HG02970 (cell line): ENCODE data around the gene PEAK3.
"Not testable (repeated sequence)": the region's sequence is repeated elsewhere in the genome, so short reads cannot be mapped to it uniquely, and the experiment has no call there.

Experiments used
- ATAC-seq: cut with Tn5 transposase; IDR thresholded peaks from one replicate; pipeline ENCODE4 v1.9.1; 2021; ENCODE audit warnings: mild to moderate bottlenecking, moderate library complexity, moderate number of reproducible peaks; ENCODE audit not compliant: unreplicated experiment, low FRiP score

PEAK3 gene

DNA sequence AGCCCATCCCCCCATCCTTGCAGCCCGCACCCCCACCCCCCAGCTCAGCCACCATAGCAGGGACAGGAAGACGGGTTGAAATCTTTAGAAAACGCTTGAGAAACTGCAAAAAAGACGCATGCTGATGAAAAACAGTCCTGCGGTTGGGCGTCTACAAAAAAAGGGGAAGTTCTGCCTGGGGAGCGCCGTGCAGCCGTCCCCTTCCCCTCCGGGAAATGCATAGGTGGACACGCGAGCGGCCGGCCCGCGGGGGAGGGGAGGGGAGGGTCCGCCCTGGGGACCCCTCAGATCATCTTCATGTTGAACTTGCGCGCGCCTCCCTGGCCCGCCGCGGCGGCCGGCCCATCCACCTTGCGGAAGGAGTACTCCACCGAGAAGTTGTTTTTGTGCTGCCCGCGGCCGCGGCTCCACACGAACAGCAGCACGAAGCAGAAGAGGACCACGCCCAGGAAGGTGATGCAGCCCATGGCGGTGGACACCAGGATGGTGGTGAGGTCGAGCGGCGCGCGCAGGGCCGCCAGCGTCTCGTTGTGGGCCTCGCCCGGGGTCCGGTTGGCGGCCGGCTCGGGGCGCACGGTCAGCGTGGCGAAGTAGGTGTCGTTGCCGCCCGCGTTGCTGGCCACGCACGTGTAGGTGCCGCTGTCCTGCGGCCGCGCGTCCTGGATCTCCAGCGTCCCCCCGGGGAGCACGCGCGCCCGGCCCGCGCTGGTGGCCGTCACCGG, 7.9 kb upstream of the PEAK3 start:
- ATAC-seq = no peak

DNA sequence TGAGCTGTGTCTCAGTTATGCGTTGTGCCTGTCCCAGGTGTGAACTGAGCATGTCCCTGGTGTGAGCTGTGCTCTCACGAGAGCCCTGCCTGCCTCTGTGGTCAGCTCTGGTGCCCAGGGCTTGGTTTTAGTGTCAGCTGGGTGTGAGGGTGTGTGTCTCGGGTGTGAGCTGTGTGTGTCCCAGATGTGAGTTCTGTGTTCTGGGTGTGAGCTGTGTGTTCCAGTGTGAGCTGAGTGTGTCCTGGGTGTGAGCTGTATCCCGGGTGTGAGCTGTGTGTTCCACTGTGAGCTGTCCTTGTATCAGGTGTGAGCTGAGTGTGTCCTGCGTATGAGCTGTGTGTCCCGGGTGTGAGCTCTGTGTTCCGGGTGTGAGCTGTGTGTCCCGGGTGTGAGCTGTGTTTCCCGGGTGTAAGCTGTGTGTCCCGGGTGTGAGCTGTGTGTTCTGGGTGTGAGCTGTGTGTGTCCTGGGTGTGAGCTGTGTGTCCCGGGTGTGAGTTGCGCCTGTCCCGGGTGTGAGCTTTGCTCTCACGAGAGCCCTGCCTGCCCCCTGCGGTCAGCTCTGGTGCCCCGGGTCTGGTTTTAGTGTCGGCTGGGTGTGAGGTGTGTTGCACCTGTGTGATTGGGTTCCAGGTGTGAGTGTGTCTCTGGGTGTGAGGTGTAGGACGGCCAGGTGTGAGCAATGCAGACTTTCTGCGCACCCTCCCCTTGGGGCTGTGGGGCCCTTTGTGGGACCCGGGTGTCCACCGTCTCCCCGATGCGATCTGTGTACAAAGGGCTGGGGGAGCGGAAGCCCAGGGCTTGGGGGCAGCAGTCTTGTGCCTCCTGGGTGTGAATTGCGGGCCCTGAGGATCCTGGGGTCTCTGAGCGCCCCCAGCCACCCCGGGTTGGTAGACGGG, 7.1 kb upstream of the PEAK3 start:
- ATAC-seq = no peak

DNA sequence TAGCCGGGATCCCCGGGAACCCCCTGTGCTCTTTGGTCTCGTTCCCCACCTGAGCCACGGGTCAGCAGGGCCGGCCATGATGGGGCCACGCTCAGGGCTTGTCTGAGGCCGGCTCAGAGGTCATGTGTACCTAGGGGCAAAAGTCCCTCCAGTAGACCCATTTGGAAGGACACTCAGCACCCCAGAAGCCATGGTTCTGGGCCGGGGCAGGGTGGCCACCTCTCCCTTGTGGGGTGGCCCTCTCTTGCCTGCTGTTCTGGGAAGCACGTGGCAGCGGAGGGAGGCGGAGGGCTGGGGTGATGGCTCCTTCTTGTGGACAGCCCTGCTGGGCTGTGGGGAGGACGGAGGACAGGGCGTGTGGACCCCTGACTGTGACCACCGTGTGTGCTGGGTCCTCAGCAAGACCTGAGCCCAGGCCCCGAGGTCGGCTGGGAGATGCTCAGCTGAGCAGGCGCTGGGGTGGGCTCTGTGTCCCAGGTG, 6.4 kb upstream of the PEAK3 start:
- no peak for ATAC-seq

DNA sequence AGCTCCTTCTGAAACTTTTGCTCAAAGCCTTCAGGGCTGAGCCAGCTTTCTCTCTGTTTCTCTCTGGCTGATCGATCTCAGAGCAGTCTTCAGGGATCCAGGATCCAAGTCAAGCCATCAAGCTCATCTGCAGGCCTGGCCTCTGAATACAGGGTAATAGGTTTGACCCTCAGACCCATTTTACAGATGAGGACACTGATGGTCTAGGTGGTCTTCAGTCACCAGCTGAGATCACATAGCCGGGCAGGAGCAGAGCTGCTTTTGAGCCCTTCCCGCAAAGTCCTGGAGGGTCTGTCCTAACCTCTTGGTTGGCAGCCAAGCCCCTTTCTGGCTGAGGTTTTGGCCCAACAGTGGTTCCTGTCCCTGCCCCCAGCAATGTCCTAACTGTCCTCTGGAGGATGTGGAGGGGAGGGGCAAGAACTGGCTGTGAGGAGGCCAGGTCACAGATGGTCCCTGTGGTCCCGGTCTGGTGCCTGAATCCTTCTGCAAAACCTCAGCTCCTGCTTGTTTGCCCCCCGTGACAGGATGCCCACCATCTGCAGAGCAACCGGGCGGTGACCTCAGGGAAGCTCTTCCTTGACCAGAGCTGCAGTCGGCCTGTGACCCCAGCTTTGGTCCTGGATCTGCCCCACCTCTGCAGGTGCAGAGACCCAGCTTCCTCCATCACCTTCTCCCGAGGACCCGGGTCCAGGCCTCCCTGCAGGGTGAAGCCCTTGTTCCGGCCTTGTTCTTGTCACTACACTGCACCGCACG, 5.8 kb upstream of the PEAK3 start:
- ATAC-seq = no peak

- no peak for ATAC-seq
Observed at GRCh38 chr19:2286402-2287140, 4.6 kb upstream of the PEAK3 start.

DNA sequence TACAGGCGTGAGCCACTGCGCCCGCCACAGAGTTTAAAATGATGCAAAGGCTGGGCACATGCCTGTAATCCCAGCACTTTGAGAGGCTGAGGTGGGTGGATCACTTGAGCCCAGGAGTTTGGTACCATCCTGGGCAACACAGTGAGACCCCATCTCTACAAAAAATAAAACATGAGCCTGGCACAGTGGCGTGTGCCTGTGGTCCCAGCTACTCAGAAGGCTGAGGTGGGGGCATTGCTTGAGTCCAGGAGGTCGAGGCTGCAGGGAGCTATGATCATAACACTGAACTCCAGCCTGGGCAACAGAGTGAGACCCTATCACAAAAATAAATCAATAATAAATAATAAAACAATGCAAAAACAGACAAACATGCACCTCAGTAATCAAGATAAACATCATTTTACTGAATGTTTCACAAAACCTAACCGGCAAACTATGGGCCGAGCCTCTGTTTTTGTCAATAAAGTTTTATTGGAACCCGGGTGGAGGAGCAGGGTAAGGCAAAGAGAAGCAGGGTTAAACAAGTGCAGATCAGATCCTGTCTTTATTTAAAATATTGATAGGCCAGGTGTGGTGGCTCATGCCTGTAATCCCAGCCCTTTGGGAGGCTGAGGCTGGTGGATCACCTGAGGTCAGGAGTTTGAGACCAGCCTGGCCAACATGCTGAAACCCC, 2.0 kb upstream of the PEAK3 start:
- no peak for ATAC-seq

GRCh38 chr19:2282862-2283237, 875 bp upstream of the PEAK3 start:
- ATAC-seq = no peak

GRCh38 chr19:2281265-2282061, 512 bp downstream of the PEAK3 start:
- ATAC-seq = not testable (repeated sequence)

- no peak for ATAC-seq
Observed at GRCh38 chr19:2280633-2281264, 1.2 kb downstream of the PEAK3 start.

DNA sequence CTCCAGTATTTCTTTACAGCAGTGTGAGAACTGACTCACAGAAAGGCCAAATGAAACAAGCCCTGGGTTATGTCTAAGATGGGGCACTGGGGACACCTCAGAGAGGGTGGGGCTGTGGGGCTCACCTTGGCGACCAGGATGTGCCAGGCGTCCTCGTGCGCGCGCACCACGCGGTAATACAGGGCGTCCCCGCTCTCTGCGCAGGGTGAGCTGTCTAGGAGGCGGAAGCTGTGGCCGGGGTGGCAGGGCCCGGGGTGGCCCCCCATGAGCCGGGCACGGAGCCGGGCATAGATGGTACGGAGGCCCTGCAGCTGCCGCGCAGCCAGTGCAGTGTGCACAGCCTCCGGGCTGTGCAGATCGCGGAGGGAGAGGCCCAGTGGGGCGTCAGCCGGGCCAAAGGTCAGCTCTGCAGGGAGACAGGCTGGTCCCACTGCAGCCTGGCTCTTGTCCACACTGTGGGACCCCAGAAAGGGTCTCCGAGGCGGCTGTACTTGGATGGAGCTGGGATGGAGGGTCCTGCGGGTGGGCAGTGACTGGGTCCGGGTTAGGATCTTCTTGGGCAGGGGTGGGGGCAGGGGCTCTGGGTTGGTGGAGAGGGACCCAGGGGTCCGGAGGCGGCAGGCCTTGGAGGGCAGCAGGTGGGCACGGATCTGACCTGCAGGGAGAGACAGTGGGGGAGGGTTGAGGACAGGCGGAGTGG, 3.4 kb downstream of the PEAK3 start:
- ATAC-seq = no peak

GRCh38 chr19:2277138-2277537, 4.8 kb downstream of the PEAK3 start:
- no peak for ATAC-seq

- no peak for ATAC-seq
Observed at GRCh38 chr19:2276429-2276986, 5.5 kb downstream of the PEAK3 start.

GRCh38 chr19:2275588-2276428, 6.2 kb downstream of the PEAK3 start:
- ATAC-seq = no peak

- no peak for ATAC-seq
Observed at GRCh38 chr19:2274931-2275535, 6.9 kb downstream of the PEAK3 start.

DNA sequence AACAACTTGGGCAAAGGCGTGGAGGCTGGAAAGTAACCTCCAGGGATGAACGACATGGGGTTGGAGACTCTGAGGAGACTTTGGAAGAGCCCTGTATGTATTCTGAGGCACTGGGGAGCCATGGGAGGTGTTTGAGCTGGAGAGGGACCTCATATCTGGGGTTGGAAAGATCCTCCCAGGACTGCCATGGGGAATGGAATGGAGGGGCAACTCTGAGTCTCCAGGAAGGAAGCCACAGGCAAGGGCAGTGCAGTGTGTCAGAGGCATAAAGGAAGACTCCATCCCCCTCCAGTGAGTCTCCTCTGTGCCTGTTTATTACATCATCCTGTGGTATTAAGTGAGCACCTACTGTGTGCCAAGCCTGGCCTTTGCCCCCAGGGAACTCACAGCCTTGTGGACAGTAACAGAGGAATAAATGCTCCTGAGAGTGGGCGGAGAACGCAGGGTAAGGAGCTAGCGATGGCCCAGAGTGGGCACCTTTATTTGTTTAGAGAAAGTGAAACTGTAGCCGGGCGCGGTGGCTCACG, 7.7 kb downstream of the PEAK3 start:
- ATAC-seq = no peak
